Duodenal mucosa (tissue), 2 donors: ENCODE data around the gene CABCOCO1.

ENCODE experiments used
- H3K27ac ChIP-seq: one replicate; pipeline ENCODE4 v1.7.0; 2013; ENCODE audit warnings: low read depth, low read length
- H3K27me3 ChIP-seq, 2 donors: one replicate each; pipeline ENCODE4 v1.7.0; 2013; ENCODE audit warnings: low read length in 2 of 2, control low read depth in 1 of 2; ENCODE audit not compliant: insufficient read depth in 2 of 2, control insufficient read depth in 1 of 2
- H3K36me3 ChIP-seq, 2 donors: one replicate each; pipeline ENCODE4 v1.7.0; 2013; ENCODE audit warnings: low read length in 2 of 2, control low read depth in 1 of 2; ENCODE audit not compliant: insufficient read depth in 2 of 2, control insufficient read depth in 1 of 2
- H3K4me1 ChIP-seq, 2 donors: one replicate each; pipeline ENCODE4 v1.7.0; 2013; ENCODE audit warnings: low read length in 2 of 2, control low read depth in 1 of 2; ENCODE audit not compliant: insufficient read depth in 2 of 2, control insufficient read depth in 1 of 2
- H3K4me3 ChIP-seq, 2 donors: one replicate each; pipeline ENCODE4 v1.7.0; 2013; ENCODE audit warnings: low read length in 2 of 2, low read depth in 1 of 2
- H3K9ac ChIP-seq, 2 donors: one replicate each; pipeline ENCODE4 v1.7.0; 2013; ENCODE audit warnings: low read length in 2 of 2, low read depth in 1 of 2
- H3K9me3 ChIP-seq, 2 donors: one replicate each; pipeline ENCODE4 v1.7.0; 2013; ENCODE audit warnings: low read length in 2 of 2, control low read depth in 1 of 2; ENCODE audit not compliant: control insufficient read depth in 1 of 2

CABCOCO1 gene

GRCh38 chr10:61779950-61780659, 117.4 kb downstream of the CABCOCO1 start:
- Histone ChIP-seq H3K4me1 (peaks cover 6 to 13% of the 10 kb centered on the region in 2 donors), H3K36me3 (no peaks in the 10 kb centered on the region), H3K9me3 (no peaks in the 10 kb centered on the region), H3K9ac (no peak overlapping the region), H3K4me3 (no peak overlapping the region), H3K27ac (no peak overlapping the region), H3K27me3 (no peaks in the 10 kb centered on the region)

- Histone ChIP-seq H3K27ac (no peak overlapping the region), H3K4me3 (no peak overlapping the region), H3K4me1 (peaks cover 6 to 13% of the 10 kb centered on the region in 2 donors), H3K36me3 (no peaks in the 10 kb centered on the region), H3K9me3 (no peaks in the 10 kb centered on the region), H3K9ac (no peak overlapping the region), H3K27me3 (no peaks in the 10 kb centered on the region)
Observed at GRCh38 chr10:61780732-61781131, 118.0 kb downstream of the CABCOCO1 start.

- Histone ChIP-seq H3K27ac (no peak overlapping the region), H3K4me1 (peaks cover 6 to 21% of the 10 kb centered on the region in 2 donors), H3K9ac (no peak overlapping the region), H3K4me3 (no peak overlapping the region), H3K27me3 (no peaks in the 10 kb centered on the region), H3K9me3 (no peaks in the 10 kb centered on the region), H3K36me3 (no peaks in the 10 kb centered on the region)
Observed at GRCh38 chr10:61781969-61782403, 119.3 kb downstream of the CABCOCO1 start.

GRCh38 chr10:61784354-61785133, 121.8 kb downstream of the CABCOCO1 start:
- Histone ChIP-seq H3K9ac (no peak overlapping the region), H3K4me3 (no peak overlapping the region), H3K36me3 (no peaks in the 10 kb centered on the region)

GRCh38 chr10:61785473-61786105, 122.9 kb downstream of the CABCOCO1 start:
- Histone ChIP-seq H3K9me3 (no peaks in the 10 kb centered on the region), H3K4me1 (peaks cover 6 to 17% of the 10 kb centered on the region in 2 donors), H3K27me3 (no peaks in the 10 kb centered on the region), H3K27ac (no peak overlapping the region), H3K9ac (no peak overlapping the region), H3K36me3 (no peaks in the 10 kb centered on the region), H3K4me3 (no peak overlapping the region)

More at GRCh38 chr10:61784354-61785133, 121.8 kb downstream of the CABCOCO1 start:
- Histone ChIP-seq H3K4me1 (peaks cover 6 to 19% of the 10 kb centered on the region in 2 donors), H3K9me3 (no peaks in the 10 kb centered on the region), H3K27me3 (no peaks in the 10 kb centered on the region), H3K27ac (no peak overlapping the region)

GRCh38 chr10:61786728-61787127, 124.0 kb downstream of the CABCOCO1 start:
- Histone ChIP-seq H3K9ac (no peak overlapping the region), H3K4me1 (peaks cover 6 to 16% of the 10 kb centered on the region in 2 donors), H3K27me3 (no peaks in the 10 kb centered on the region), H3K4me3 (no peak overlapping the region), H3K36me3 (no peaks in the 10 kb centered on the region), H3K9me3 (no peaks in the 10 kb centered on the region), H3K27ac (no peak overlapping the region)

GRCh38 chr10:61787170-61787569, 124.4 kb downstream of the CABCOCO1 start:
- no peaks in the 10 kb centered on the region for H3K9me3 ChIP-seq
- peaks cover 2 to 12% of the 10 kb centered on the region in 2 donors for H3K4me1 ChIP-seq
- no peak overlapping the region for H3K9ac ChIP-seq
- H3K36me3 ChIP-seq, result no peaks in the 10 kb centered on the region
- no peak overlapping the region for H3K4me3 ChIP-seq
- no peaks in the 10 kb centered on the region for H3K27me3 ChIP-seq
- H3K27ac ChIP-seq, result no peak overlapping the region

GRCh38 chr10:61789031-61789430, 126.3 kb downstream of the CABCOCO1 start:
- peaks cover 0 to 8% of the 10 kb centered on the region in 2 donors for H3K4me1 ChIP-seq
- H3K9ac ChIP-seq, result no peak overlapping the region
- no peak overlapping the region for H3K4me3 ChIP-seq
- no peaks in the 10 kb centered on the region for H3K36me3 ChIP-seq
- no peaks in the 10 kb centered on the region for H3K27me3 ChIP-seq
- no peak overlapping the region for H3K27ac ChIP-seq
- H3K9me3 ChIP-seq, result no peaks in the 10 kb centered on the region

GRCh38 chr10:61791216-61791615, 128.5 kb downstream of the CABCOCO1 start:
- Histone ChIP-seq H3K4me3 (no peak overlapping the region), H3K9ac (no peak overlapping the region), H3K27ac (no peak overlapping the region), H3K4me1 (peaks cover 0 to 8% of the 10 kb centered on the region in 2 donors), H3K9me3 (no peaks in the 10 kb centered on the region), H3K27me3 (no peaks in the 10 kb centered on the region), H3K36me3 (no peaks in the 10 kb centered on the region)
